ENCODE results near the gene THOC1. TPM values are rescaled to one million over a fixed set of nuclear protein-coding genes. Genes with fewer than 3 reads are reported as not detected.

The THOC1 gene
- total and polyA plus RNA-seq, 2 of the 4 experiments (the other 2 are of a cell fraction), result 13.3 to 15.8 TPM

- no peak overlapping the region for H2BK5ac ChIP-seq (ENCODE audit: low read depth, low read length, poor library complexity, severe bottlenecking)
- H2BK20ac ChIP-seq (ENCODE audit: low read depth, low read length), result no peak overlapping the region
- no peak overlapping the region for H4K8ac ChIP-seq (ENCODE audit: low read depth in 2 of 2, low read length in 2 of 2)
- H4K20me1 ChIP-seq (ENCODE audit: insufficient read depth, low read length), result no peaks in the 10 kb centered on the region
- no peak overlapping the region for H3K27ac ChIP-seq (ENCODE audit: insufficient read depth, low read length)
- H3K23ac ChIP-seq (ENCODE audit: low read depth, low read length), result no peak overlapping the region
- H3K36me3 ChIP-seq (ENCODE audit: control insufficient read depth, insufficient read depth, low read length), result peaks cover 17% of the 10 kb centered on the region
- no peak overlapping the region for H3K14ac ChIP-seq (replicated peaks; ENCODE audit: low read depth, low read length)
- H4K91ac ChIP-seq (ENCODE audit: insufficient read depth, low read depth, low read length), result no peak overlapping the region
- ATAC-seq (ENCODE audit: low read depth), result no peak
- ChIA-PET POLR2A (ENCODE audit: unreplicated experiment) (no interaction called here), CTCF (no interaction called here)
- no peak overlapping the region for H2BK15ac ChIP-seq (ENCODE audit: low read depth, low read length)
- no peak for DNase-seq
- H3K79me1 ChIP-seq (ENCODE audit: low read depth in 1 of 2, low read length in 2 of 2), result no peaks in the 10 kb centered on the region; a peak in 1 of 4 replicates
- H3K4me2 ChIP-seq (ENCODE audit: low read depth, low read length), result no peak overlapping the region
- no peaks in the 10 kb centered on the region for H3K9me3 ChIP-seq (ENCODE audit: control insufficient read depth, insufficient read depth, low read length)
- no peak overlapping the region for H2AK5ac ChIP-seq (ENCODE audit: low read depth, low read length)
- no TSS peak for BruUV-seq (replicated peaks)
- H3K9me1 ChIP-seq (ENCODE audit: insufficient read depth, low read length), result no peaks in the 10 kb centered on the region
- dilution Hi-C loops (cut with HindIII; ENCODE audit: low sequenced_read_pairs, unreplicated experiment), result no loop called here
- no peak for TF ChIP-seq MAZ (IDR thresholded peaks at IDR 0.05; ENCODE audit: borderline replicate concordance, low read depth, low read length)
- TF ChIP-seq RFX5 (IDR thresholded peaks at IDR 0.05; ENCODE audit: low read depth, low read length), result no peak
- TF ChIP-seq MXI1 (IDR thresholded peaks at IDR 0.05; ENCODE audit: borderline replicate concordance, low read depth, low read length), result no peak
- no peak for TF ChIP-seq FOS (IDR thresholded peaks at IDR 0.05; ENCODE audit: low read depth, low read length)
- no peak for TF ChIP-seq CHD1 (IDR thresholded peaks at IDR 0.05; ENCODE audit: low read depth, low read length)
- no peak for TF ChIP-seq USF2 (IDR thresholded peaks at IDR 0.05; ENCODE audit: low read depth, low read length)
- no peak for TF ChIP-seq MAFK (IDR thresholded peaks at IDR 0.05; ENCODE audit: low read depth, low read length)
- no peak for TF ChIP-seq RCOR1 (IDR thresholded peaks at IDR 0.05; ENCODE audit: insufficient replicate concordance, low read length)
- no peak for TF ChIP-seq CEBPB (IDR thresholded peaks at IDR 0.05; ENCODE audit: low read depth, low read length)
- no peak for TF ChIP-seq ELK1 (IDR thresholded peaks at IDR 0.05; ENCODE audit: borderline replicate concordance, low read depth, low read length)
- TF ChIP-seq POLR2A (IDR thresholded peaks at IDR 0.05; ENCODE audit: low read depth, low read length), result no peak
- no peak for TF ChIP-seq CTCF (conservative IDR thresholded peaks at IDR 0.05; ENCODE audit: low read depth, low read length)
- no peak for TF ChIP-seq RAD21 (IDR thresholded peaks at IDR 0.05; ENCODE audit: low read length)
- TF ChIP-seq BHLHE40 (IDR thresholded peaks at IDR 0.05; ENCODE audit: low read depth, low read length), result no peak
- TF ChIP-seq SMC3 (IDR thresholded peaks at IDR 0.05; ENCODE audit: low read depth, low read length), result no peak
- TF ChIP-seq NFE2L2 (IDR thresholded peaks at IDR 0.05; ENCODE audit: low read depth, low read length), result no peak
- no peak overlapping the region for H2AFZ ChIP-seq (replicated peaks; ENCODE audit: low read length, poor library complexity)
- no peak overlapping the region for H4K5ac ChIP-seq (ENCODE audit: low read depth, low read length)
- H3K9ac ChIP-seq (ENCODE audit: low read depth, low read length), result no peak overlapping the region
- no peak overlapping the region for H2AK9ac ChIP-seq (replicated peaks; ENCODE audit: low read depth, low read length, poor library complexity)
- intact Hi-C loops (cut with micrococcal nuclease), result no loop called here
- no peaks in the 10 kb centered on the region for H3K27me3 ChIP-seq (ENCODE audit: control insufficient read depth, insufficient read depth, low read length)
- H3K18ac ChIP-seq (ENCODE audit: low read depth, low read length), result no peak overlapping the region
- in situ Hi-C loops (cut with MboI; ENCODE audit: low sequenced_read_pairs), result no loop called here
- H3K4me1 ChIP-seq (ENCODE audit: control insufficient read depth, insufficient read depth, low read length), result no peaks in the 10 kb centered on the region
- no peak overlapping the region for H3K4me3 ChIP-seq (ENCODE audit: insufficient read depth, low read depth, low read length)
- no peak overlapping the region for H3K56ac ChIP-seq (ENCODE audit: extremely low read depth, insufficient read depth, low read length)
- H3K4ac ChIP-seq (ENCODE audit: low read depth, low read length), result no peak overlapping the region
- H2BK120ac ChIP-seq (ENCODE audit: low read depth, low read length), result no peak overlapping the region
Observed at GRCh38 chr18:220708-221107, 47.1 kb downstream of the THOC1 start.
